Loucy (cell line): ENCODE measurements around the gene SDHAF2.

ENCODE experiments used
- CTCF ChIP-seq: fragments of 200-600 bp; sonication (generic); conservative IDR thresholded peaks from 2 replicates; pipeline ENCODE4 v1.5.1; 2014; ENCODE audit warnings: mild to moderate bottlenecking, antibody characterized with exemption, low read length
- EZH2phosphoT487 ChIP-seq: fragments of 200-600 bp; IDR thresholded peaks from 2 replicates; pipeline ENCODE4 v1.6.1; 2018; ENCODE audit warnings: antibody characterized with exemption, mild to moderate bottlenecking, moderate library complexity, borderline replicate concordance

- TF ChIP-seq CTCF (no peak), EZH2phosphoT487 (no peak)
Observed at GRCh38 chr11:61477126-61477525, 47.2 kb downstream of the SDHAF2 start.
